IPS-15b (cell line): Measurements from ENCODE around the gene NUTM2D.
"Not testable (repeated sequence)": the region's sequence is repeated elsewhere in the genome, so short reads cannot be mapped to it uniquely, and the experiment has no call there.

Experiments
- H3K27me3 ChIP-seq: one replicate; pipeline ENCODE4 v1.6.1; 2013; ENCODE audit warnings: low read length; ENCODE audit not compliant: control insufficient read depth, insufficient read depth
- H3K36me3 ChIP-seq: one replicate; pipeline ENCODE4 v1.6.1; 2013; ENCODE audit warnings: low read length; ENCODE audit not compliant: control insufficient read depth, insufficient read depth
- H3K4me1 ChIP-seq: one replicate; pipeline ENCODE4 v1.6.1; 2013; ENCODE audit warnings: mild to moderate bottlenecking, low read length; ENCODE audit not compliant: control insufficient read depth, insufficient read depth
- H3K4me3 ChIP-seq: one replicate; pipeline ENCODE4 v1.5.1; 2013; ENCODE audit warnings: low read depth, low read length
- H3K9ac ChIP-seq: one replicate; pipeline ENCODE4 v1.6.1; 2013; ENCODE audit warnings: low read depth, mild to moderate bottlenecking, low read length
- H3K9me3 ChIP-seq: one replicate; pipeline ENCODE4 v1.6.1; 2013; ENCODE audit warnings: mild to moderate bottlenecking, low read length; ENCODE audit not compliant: control insufficient read depth, insufficient read depth

Gene NUTM2D

DNA sequence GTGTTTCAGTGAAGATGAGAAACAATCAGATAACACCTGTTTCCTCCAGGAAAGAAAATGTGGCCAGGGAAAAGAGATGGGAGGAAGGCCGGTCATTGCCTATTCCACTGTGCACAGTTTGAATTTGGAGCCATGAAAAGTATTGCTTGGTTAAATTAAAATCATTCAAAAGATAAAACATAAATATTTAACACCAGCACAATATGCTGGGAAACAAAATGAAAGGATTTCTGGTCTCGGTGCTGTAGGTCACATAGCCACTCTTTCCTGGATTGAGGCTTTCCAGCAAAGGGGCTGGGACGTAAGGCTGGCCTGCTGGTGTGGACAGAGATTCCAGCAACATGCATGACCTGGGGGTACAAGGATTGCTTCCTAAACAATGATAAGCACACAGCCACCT lies at the start of gene NUTM2D:
TSS of gene NUTM2D (plus strand) at position 301 of the 400 bp plus-strand sequence. CDS start 522 bp downstream, outside the sequence.
- H3K36me3 ChIP-seq, H3K4me1 ChIP-seq, H3K9ac ChIP-seq, H3K4me3 ChIP-seq, H3K9me3 ChIP-seq, H3K27me3 ChIP-seq: not testable (repeated sequence)

DNA sequence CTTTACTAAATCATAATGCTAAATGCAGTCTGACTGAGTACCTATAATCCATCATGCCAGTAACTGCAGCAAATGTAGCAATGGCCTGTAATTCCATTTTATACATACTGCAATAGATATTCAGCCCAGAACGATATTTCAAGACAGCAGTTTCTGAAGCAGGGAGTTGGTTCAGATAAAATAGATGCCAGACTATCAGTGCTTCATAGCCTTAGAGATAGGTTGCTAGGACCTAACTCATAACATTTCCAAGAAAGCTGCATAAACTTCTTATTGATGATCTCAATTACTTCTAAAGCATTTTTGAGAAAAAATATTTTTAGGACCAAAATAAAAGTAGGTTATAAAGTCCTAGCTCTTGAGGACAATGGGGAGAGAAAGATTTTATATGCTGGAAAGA lies 48.8 kb upstream of the NUTM2D start:
- not testable (repeated sequence) for H3K36me3 ChIP-seq, H3K27me3 ChIP-seq, H3K9me3 ChIP-seq, H3K9ac ChIP-seq, H3K4me3 ChIP-seq, H3K4me1 ChIP-seq

- H3K4me3 ChIP-seq, H3K4me1 ChIP-seq, H3K9me3 ChIP-seq, H3K36me3 ChIP-seq, H3K27me3 ChIP-seq, H3K9ac ChIP-seq: not testable (repeated sequence)
Measured at GRCh38 chr10:87309657-87310056, 47.9 kb upstream of the NUTM2D start.

DNA sequence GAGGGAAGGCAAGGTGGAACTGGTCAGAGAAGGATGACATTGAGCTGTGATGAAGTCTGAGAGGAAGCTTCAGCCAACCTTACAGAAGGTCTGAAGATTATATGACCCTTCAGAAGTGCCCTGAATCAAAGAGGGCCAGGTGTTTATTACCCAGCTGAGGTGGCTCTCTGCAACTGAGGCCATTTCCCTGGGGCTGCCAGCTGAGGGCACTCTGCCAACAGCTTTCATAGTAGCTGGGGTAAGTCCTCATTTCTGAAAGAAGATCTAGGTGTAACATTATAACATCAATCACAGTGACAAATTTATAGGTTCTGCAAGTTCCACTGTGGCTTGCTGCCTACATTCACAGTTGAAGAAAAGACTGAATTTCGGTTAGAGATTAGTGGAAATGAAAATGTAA lies 46.0 kb upstream of the NUTM2D start:
- H3K4me1 ChIP-seq, H3K9ac ChIP-seq, H3K27me3 ChIP-seq, H3K4me3 ChIP-seq, H3K36me3 ChIP-seq, H3K9me3 ChIP-seq: not testable (repeated sequence)

- not testable (repeated sequence) for H3K36me3 ChIP-seq, H3K4me3 ChIP-seq, H3K9me3 ChIP-seq, H3K27me3 ChIP-seq, H3K4me1 ChIP-seq, H3K9ac ChIP-seq
Measured at GRCh38 chr10:87313649-87314359, 43.7 kb upstream of the NUTM2D start.

DNA sequence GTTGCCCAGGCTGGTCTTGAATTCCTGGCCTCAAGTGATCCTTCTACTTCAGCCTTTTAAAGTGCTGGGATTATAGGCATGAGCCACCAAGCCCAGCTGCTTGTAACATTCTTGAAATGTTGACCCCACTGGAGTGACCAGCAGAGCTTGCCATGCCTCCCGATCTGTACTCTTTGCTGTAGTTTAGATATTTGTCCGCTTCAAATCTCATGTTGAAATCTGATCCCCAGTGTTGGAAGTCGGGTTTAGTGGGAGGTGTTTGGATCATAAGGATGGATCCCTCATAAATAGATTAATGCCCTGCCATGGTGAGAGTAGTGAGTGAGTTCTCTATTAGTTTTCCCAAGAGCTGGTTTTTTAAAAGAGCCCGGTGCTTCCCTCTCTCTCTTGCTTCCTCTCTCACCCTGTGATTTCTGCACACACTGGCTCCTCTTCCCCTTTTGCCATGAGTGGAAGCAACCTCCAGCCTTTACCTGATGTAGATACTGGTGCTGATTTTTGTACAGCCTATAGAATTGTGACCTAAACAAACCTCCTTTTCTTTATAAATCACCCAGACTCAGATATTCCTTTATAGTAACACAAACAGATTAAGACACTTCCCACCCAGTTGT lies 43.1 kb upstream of the NUTM2D start:
- not testable (repeated sequence) for H3K4me3 ChIP-seq, H3K9me3 ChIP-seq, H3K27me3 ChIP-seq, H3K4me1 ChIP-seq, H3K36me3 ChIP-seq, H3K9ac ChIP-seq

DNA sequence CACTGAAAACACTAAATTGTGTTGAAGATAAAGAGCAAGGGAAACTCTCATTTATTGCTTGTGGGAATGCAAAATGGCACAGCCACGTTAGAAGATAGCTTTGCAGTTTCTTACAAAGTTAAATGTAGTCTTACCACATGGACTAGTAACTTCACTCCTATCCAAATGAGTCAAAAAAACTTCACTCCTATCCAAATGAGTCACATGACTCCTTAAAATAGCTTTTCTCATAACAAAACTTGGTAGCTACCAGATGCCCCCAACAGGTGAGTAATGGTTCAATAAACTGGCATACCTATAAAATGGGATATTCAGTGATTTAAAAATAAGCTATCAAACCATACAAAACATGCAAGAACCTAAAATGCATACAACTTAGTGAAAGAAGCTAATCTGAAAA lies 36.0 kb upstream of the NUTM2D start:
- H3K9me3 ChIP-seq, H3K4me1 ChIP-seq, H3K27me3 ChIP-seq, H3K9ac ChIP-seq, H3K4me3 ChIP-seq, H3K36me3 ChIP-seq: not testable (repeated sequence)

GRCh38 chr10:87324559-87324958 lies 33.0 kb upstream of the NUTM2D start:
- H3K9ac ChIP-seq, H3K36me3 ChIP-seq, H3K4me1 ChIP-seq, H3K4me3 ChIP-seq, H3K27me3 ChIP-seq, H3K9me3 ChIP-seq: not testable (repeated sequence)

DNA sequence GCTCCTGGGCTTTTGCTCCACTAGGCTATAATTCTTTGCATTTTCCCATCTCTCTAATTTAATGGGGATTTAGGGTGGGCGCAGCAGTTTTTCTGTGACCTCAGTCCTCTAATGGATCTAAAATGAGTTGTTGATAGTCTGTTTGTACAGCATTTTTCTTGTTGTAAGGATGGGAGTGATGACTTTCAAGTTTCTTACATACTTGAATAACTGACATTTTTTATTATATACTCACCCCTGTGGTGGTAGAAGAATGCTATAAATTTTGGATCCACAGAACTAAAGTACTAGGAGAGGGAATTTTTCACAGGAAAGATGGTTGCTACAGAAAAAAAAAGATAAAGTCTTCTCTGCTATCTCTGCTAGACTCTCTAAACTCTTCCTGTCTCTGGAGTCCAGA lies 29.6 kb upstream of the NUTM2D start:
- not testable (repeated sequence) for H3K4me1 ChIP-seq, H3K9ac ChIP-seq, H3K36me3 ChIP-seq, H3K9me3 ChIP-seq, H3K27me3 ChIP-seq, H3K4me3 ChIP-seq

GRCh38 chr10:87329131-87329530 lies 28.4 kb upstream of the NUTM2D start:
- H3K9me3 ChIP-seq, H3K4me3 ChIP-seq, H3K36me3 ChIP-seq, H3K27me3 ChIP-seq, H3K9ac ChIP-seq, H3K4me1 ChIP-seq: not testable (repeated sequence)

DNA sequence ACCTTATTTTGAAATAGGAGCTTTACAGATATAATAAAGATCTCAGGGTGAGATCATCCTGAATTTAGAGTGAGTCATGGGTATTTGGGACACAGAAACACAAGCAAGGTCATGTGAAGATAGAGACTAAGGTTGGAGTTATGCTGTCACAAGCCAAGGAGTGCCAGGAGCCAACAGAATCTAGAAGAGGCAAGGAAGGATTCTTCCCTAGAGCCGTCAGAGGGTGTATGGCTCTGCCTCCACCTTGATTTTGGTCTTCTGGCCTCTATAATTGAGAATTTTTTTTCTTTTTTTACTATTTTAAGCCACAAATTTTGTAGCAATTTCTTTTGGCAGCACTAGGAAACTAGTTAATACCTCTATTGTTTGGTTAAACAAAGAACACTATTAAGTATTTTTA lies 24.9 kb upstream of the NUTM2D start:
- H3K4me1 ChIP-seq, H3K4me3 ChIP-seq, H3K27me3 ChIP-seq, H3K9me3 ChIP-seq, H3K9ac ChIP-seq, H3K36me3 ChIP-seq: not testable (repeated sequence)

DNA sequence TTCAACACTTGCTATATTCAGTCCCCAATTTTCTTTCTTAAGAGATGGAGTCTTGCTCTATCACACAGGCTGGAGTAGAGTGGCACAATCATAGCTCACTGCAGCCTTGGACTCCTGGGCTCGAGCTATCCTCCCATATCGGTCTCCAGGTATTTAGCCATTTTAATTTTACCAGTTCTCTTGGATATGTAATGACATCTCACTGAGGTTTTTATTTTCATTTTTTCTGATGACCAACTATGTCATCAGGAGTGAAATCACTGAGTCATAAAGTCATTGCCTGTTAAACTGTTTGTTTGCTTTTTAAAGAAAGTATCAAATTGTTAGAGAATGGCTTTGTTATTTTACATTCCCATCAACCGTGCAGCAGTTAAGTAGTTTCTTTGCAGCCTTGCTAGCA lies 17.1 kb upstream of the NUTM2D start:
- not testable (repeated sequence) for H3K9me3 ChIP-seq, H3K9ac ChIP-seq, H3K36me3 ChIP-seq, H3K4me3 ChIP-seq, H3K27me3 ChIP-seq, H3K4me1 ChIP-seq
